ENCODE results near the gene SOX8.

SOX8 gene

DNA sequence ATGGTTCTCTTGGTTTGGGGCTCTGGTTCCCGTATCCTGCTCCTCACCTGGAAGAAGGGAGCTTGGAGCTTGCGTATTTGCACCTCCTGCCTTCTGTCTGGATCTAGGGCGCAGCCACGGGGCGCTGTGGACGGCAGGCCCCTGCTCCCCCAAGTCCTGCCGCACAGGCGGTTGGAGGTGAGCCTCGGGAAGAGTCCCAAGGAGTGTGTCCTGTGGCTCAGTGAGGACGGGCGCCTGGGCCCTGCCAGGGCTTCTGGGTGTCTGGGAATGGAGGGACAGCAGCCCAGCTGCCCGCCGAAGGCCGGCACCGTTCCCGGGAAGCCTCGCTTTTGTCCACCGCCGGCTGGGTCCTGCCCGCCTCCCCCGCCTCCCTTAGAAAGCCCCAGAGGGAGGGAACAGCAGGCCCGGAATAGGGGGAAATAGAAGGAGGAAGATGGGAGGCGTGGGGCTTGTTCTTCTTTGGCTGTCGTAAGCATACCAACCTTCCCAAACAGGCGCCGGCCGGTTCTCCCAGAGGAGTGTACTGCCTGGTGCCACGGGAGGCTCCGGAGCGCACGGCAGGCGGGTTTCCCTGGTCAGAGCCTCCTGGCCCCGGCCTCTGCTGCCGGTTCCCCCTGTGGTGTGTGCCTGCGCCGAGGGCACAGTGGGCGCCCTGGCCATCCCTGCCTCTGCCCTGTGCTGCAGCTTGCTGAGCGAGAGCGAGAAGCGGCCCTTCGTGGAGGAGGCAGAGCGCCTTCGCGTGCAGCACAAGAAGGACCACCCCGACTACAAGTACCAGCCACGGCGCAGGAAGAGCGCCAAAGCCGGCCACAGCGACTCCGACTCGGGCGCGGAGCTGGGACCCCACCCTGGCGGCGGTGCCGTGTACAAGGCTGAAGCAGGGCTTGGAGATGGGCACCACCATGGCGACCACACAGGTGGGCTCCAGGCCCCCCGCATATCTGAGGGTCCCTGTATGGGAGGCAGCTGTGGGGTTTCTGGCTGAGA is 1.8 kb downstream of the SOX8 start:
- peak; percentile 65 to 96 (median 71) for DNase-seq
- intact Hi-C loops (cut with DNase I) = loop anchor here (5.0 kb wide), 1 partner anchor 171 kb away; no protein-coding TSS in a partner anchor

GRCh38 chr16:984121-984694 is 2.6 kb downstream of the SOX8 start:
- intact Hi-C loops (cut with DNase I) = loop anchor here (5.0 kb wide), 1 partner anchor 172 kb away; no protein-coding TSS in a partner anchor
- DNase-seq = no peak

DNA sequence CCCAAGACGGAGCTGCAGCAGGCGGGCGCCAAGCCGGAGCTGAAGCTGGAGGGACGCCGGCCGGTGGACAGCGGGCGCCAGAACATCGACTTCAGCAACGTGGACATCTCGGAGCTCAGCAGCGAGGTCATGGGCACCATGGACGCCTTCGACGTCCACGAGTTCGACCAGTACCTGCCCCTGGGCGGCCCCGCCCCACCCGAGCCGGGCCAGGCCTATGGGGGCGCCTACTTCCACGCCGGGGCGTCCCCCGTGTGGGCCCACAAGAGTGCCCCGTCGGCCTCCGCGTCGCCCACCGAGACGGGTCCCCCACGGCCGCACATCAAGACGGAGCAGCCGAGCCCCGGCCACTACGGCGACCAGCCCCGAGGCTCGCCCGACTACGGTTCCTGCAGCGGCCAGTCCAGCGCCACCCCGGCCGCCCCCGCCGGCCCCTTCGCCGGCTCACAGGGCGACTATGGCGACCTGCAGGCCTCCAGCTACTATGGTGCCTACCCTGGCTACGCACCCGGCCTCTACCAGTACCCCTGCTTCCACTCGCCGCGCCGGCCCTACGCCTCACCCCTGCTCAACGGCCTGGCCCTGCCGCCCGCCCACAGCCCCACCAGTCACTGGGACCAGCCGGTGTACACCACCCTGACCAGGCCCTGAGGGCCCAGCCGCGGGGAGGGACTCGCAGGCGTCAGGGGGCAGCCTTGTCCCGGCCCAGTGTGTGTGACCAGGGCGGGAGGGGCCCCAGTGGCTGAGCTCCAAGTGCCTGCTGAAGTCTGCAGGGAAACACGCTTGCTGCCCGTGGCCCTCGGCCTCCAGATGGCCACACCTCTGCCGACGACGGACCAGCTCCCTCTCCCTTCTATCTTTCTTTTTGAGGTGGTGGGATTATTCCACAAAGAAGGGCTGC is 3.4 kb downstream of the SOX8 start:
- intact Hi-C loops (cut with DNase I) = loop anchor here (1.0 to 5.0 kb wide), 2 partner anchors 70 to 173 kb away; no protein-coding TSS in a partner anchor
- peak in 6 of 10 donors; percentile 56 to 96 (median 78) for DNase-seq

DNA sequence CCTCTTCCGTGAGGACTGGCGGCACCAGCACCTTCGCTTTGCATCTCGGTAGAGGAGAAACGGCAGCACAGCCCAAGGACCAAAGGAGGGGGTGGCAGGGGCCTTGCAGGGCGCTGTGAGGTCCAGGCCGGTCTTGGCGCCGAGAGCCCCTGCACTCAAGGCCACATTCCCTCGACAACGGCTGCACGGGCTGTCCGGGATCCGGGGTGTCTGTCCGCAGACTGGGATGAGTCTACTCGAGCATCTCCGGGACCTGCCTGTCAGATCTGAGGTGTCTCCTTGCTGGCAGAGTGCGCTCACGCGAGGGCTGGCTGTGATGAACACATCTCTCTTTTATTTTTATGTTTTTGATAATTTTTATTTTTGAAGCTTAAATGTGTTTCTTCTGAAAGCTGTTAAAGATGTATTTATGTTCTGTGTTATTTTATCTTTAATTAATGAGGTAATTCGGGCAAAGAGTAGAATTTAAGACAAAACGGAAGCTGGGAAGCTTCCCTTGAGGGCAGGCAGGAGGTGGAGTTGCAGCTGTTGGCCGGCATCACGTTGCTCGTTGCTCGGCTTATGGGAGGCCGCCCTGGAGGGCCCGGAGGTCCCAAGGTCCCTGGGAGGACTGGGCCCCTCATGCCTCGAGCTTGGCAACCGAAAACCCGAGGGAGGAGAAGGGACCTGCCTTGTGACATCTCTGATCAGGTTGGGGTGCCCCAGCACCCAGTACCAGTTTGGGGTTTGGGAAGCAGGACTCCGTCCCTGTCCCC is 4.3 kb downstream of the SOX8 start:
- DNase-seq = no peak
- intact Hi-C loops (cut with DNase I) = loop anchor here (1.0 kb wide), 1 partner anchor 69 kb away; no protein-coding TSS in a partner anchor

- DNase-seq = no peak
Measured at GRCh38 chr16:986411-986810, 4.8 kb downstream of the SOX8 start.

GRCh38 chr16:986925-987582 is 5.5 kb downstream of the SOX8 start:
- intact Hi-C loops (cut with DNase I) = no loop called here
- peak in 5 of 10 donors; percentile 53 to 94 (median 71) for DNase-seq

More at GRCh38 chr16:986411-986810, 4.8 kb downstream of the SOX8 start:
- intact Hi-C loops (cut with DNase I) = no loop called here

- DNase-seq = peak in 8 of 10 donors; percentile 46 to 95 (median 74)
- intact Hi-C loops (cut with DNase I) = no loop called here
Measured at GRCh38 chr16:987906-988305, 6.3 kb downstream of the SOX8 start.

GRCh38 chr16:988471-989353 is 7.1 kb downstream of the SOX8 start:
- intact Hi-C loops (cut with DNase I) = no loop called here

GRCh38 chr16:989354-989814 is 7.8 kb downstream of the SOX8 start:
- no peak for DNase-seq
- intact Hi-C loops (cut with DNase I) = no loop called here

More at GRCh38 chr16:988471-989353, 7.1 kb downstream of the SOX8 start:
- DNase-seq = peak in 1 of 10 donors; percentile 44

DNA sequence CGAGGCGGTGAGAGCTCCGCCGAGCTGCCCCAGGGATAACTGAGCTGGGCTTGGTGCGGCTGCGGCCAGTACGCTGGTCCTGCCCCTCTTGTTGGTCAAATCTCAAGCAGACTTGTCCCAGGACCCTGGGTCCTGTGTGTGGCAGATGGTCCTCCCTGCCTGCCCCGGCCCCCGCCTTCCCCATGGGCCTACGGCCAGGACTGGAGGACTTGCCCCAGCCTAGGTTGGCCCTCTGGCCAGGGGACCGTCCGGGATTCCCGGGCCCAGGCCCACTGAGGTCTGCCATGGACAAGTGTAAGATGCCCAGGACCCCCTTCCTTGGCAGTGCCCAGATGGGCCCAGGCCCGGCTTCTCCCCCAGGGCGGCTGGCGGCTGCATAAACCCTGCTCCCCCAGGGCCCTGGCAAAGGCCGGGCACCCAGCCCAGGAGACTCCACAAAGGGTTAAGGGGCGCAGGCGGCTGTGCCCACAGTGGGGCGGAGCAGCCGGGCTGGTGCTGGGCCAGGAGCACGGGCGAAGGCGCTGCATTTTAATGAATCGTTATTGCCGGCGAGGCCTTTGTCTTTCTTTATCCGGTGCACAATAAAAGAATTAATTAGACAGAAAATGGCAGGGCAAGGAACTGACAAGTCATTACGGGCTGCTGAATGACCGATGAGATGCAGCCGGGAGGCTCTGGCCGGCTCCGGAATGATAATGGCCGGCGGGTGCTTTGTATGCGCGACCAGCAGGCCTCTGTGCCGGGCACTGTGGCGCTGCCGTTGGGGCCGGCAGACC is 9.1 kb downstream of the SOX8 start:
- peak; percentile 54 to 95 (median 74) for DNase-seq
- intact Hi-C loops (cut with DNase I) = loop anchor here (1.0 kb wide), 1 partner anchor 29 kb away; no protein-coding TSS in a partner anchor

DNA sequence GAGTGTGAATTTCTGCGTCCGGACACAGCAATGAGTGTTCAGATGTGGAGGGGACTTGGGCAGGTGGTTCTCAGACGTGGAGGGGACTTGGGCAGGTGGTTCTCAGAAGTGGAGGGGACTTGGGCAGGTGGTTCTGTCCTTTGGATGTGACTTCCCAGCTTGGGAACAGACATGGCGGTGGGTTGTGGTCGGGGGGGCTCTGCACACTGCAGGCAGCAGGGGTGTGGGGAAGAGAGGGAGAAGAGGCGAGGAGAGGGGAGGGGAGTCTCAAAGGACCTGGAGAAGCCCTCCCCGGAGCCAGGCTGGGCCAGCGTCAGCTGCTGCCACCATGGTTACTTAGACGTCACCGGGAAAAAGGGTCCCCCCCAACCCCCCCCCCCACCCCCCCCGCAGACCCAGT is 9.8 kb downstream of the SOX8 start:
- intact Hi-C loops (cut with DNase I) = loop anchor here (1.0 kb wide), 1 partner anchor 28 kb away; no protein-coding TSS in a partner anchor
- DNase-seq = no peak

- no peak for DNase-seq
- intact Hi-C loops (cut with DNase I) = loop anchor here (1.0 kb wide), 1 partner anchor 28 kb away; no protein-coding TSS in a partner anchor
Measured at GRCh38 chr16:991773-992172, 10.2 kb downstream of the SOX8 start.

DNA sequence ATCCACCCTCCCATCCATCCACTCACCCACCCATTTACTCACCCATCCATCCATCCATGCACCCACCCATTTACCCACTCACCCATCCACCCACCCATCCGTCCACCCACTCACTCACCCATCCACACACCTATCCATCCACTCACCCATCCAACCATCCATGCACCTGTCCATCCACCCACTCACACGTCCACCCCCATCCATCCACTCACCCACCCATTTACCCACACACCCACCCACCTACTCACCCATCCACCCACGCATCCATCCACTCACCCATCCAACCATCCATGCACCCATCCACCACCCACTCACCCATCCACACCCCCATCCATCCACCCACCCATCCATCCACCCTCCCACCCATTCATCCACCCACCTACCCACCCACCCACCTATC is 12.2 kb downstream of the SOX8 start:
- no peak for DNase-seq
- intact Hi-C loops (cut with DNase I) = no loop called here

DNA sequence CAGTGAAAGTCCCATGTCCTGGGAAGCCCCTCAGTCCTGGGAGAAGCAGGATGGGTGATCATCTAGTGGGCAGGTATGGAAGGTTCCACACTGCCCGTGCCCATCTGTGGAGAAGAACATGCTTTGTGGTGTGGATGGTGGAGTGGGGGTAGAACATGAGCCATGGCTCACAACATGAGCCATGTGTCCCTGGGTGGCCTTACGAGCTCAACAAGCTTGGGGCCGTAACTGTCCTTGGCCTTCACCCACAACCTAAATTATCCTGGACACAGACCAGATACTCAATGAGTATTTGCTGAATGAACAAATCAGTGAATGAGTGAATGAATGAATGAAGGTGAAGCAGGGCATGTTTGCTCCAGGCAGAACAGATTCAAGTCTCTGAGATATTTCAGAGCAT is 13.5 kb downstream of the SOX8 start:
- intact Hi-C loops (cut with DNase I) = no loop called here
- no peak for DNase-seq

GRCh38 chr16:995783-996182 is 14.2 kb downstream of the SOX8 start:
- DNase-seq = no peak
- intact Hi-C loops (cut with DNase I) = no loop called here

DNA sequence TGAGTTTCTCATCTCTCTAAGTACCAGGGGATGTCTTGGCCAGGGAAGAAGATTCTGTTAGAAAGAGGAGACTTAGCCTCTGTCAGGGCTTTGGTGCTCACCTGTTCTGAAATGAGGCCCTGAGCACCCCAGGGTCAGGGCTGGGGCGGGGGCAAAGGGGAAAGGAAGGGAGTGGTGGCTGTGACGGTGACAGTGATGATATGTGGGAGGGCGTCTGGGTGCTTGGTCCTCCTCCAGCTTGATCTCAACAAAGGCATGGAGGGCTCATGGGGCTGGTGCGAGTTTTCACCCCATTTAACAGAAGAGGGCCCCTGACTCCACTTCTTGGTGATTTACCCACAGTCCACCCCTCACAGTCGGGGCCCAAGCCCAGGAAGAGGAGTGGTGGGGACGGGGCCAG is 15.1 kb downstream of the SOX8 start:
- intact Hi-C loops (cut with DNase I) = no loop called here
- DNase-seq = no peak

Data from posterior cingulate gyrus (tissue), 11 donors.